SK-N-SH (cell line): ENCODE measurements around the gene GPR152. TPM values are rescaled to one million over a fixed set of nuclear protein-coding genes. Genes with fewer than 3 reads are reported as not detected.

Experiments used
- CTCF ChIA-PET: fragments of 300-600, 350-600 bp; formaldehyde crosslinking; extraction: SDS; loops from one replicate; lab custom pipeline; 2021; lab: Yijun Ruan, JAX
- POLR2A ChIA-PET: fragments of 350-600 bp; sonication (Branson Sonifier 250); formaldehyde crosslinking; extraction: SDS; loops from one replicate; lab custom pipeline; 2020; ENCODE audit warnings: antibody characterized with exemption, inconsistent platforms; lab: Yijun Ruan, JAX
- DNase-seq: peaks from one replicate; pipeline ENCODE4 v3.0.0; 2012
- H2AFZ ChIP-seq: fragments of 200-600 bp; sonication (generic); 2 replicates; pipeline ENCODE4 v1.8.1; 2016; ENCODE audit warnings: antibody characterized with exemption, mild to moderate bottlenecking, low read depth
- H3F3A ChIP-seq: fragments of 200-600 bp; sonication (generic); replicated peaks from 2 replicates; pipeline ENCODE3; 2016; ENCODE audit warnings: antibody characterized with exemption, mild to moderate bottlenecking; ENCODE audit not compliant: insufficient read depth
- H3K27ac ChIP-seq, 2 experiments: fragments of 200-500 bp in 1 of 2; fragments of 200-600 bp in 1 of 2; sonication (Bioruptor generic) in 1 of 2; sonication (generic), shearing (Covaris generic) in 1 of 2; 2 replicates each; pipeline versions ENCODE4 v1.5.1 to v1.6.1; 2014 to 2016; ENCODE audit warnings: low read depth in 2 of 2, inconsistent platforms in 1 of 2, low read length in 1 of 2, mild to moderate bottlenecking in 1 of 2, mixed read lengths in 1 of 2
- H3K27me3 ChIP-seq: fragments of 200-600 bp; sonication (generic), shearing (Covaris generic); 2 replicates; pipeline ENCODE4 v1.6.1; 2016; ENCODE audit warnings: mixed run types; ENCODE audit not compliant: insufficient read depth
- H3K36me3 ChIP-seq, 2 experiments: fragments of 200-500 bp in 1 of 2; fragments of 200-600 bp in 1 of 2; sonication (Bioruptor generic) in 1 of 2; sonication (generic) in 1 of 2; replicated peaks in 1 of 2; 2 replicates each; pipeline versions ENCODE3 to v1.5.1; 2014 to 2016; ENCODE audit warnings: low read length in 1 of 2, mild to moderate bottlenecking in 1 of 2; ENCODE audit not compliant: insufficient read depth in 2 of 2, control insufficient read depth in 1 of 2
- H3K4me1 ChIP-seq, 2 experiments: fragments of 200-500 bp in 1 of 2; fragments of 200-600 bp in 1 of 2; sonication (Bioruptor generic) in 1 of 2; sonication (generic), shearing (Covaris generic) in 1 of 2; 2 replicates each; pipeline versions ENCODE4 v1.5.1 to v1.6.1; 2014 to 2016; ENCODE audit warnings: low read depth in 1 of 2, low read length in 1 of 2, mixed run types in 1 of 2; ENCODE audit not compliant: insufficient read depth in 2 of 2, control insufficient read depth in 1 of 2
- H3K4me2 ChIP-seq: fragments of 200-600 bp; sonication (generic), shearing (Covaris generic); 2 replicates; pipeline ENCODE4 v1.6.1; 2017; ENCODE audit warnings: mixed run types
- H3K4me3 ChIP-seq, 2 experiments: fragments of 200-500 bp in 1 of 2; fragments of 200-600 bp in 1 of 2; sonication (Bioruptor generic) in 1 of 2; sonication (generic), shearing (Covaris generic) in 1 of 2; 2 replicates each; pipeline versions ENCODE4 v1.5.1 to v1.8.1; 2014 to 2016; ENCODE audit warnings: low read depth in 2 of 2, inconsistent platforms in 1 of 2, low read length in 1 of 2, mild to moderate bottlenecking in 1 of 2, mixed read lengths in 1 of 2, moderate library complexity in 1 of 2
- H3K79me2 ChIP-seq: fragments of 200-600 bp; sonication (generic); 2 replicates; pipeline ENCODE4 v1.8.1; 2017; ENCODE audit warnings: mild to moderate bottlenecking; ENCODE audit not compliant: insufficient read depth
- H3K9ac ChIP-seq: fragments of 200-600 bp; sonication (generic); 2 replicates; pipeline ENCODE4 v1.6.1; 2017; ENCODE audit warnings: mixed run types
- H3K9me2 ChIP-seq: fragments of 200-600 bp; sonication (generic); 2 replicates; pipeline ENCODE4 v1.6.1; 2017; ENCODE audit warnings: mixed run types
- H3K9me3 ChIP-seq: fragments of 200-600 bp; sonication (generic); 2 replicates; pipeline ENCODE4 v1.6.1; 2017; ENCODE audit warnings: mixed run types, mild to moderate bottlenecking, moderate library complexity
- H4K20me1 ChIP-seq: fragments of 200-600 bp; sonication (generic); 2 replicates; pipeline ENCODE4 v1.6.1; 2017; ENCODE audit warnings: mild to moderate bottlenecking, mixed run types; ENCODE audit not compliant: insufficient read depth
- CHD2 ChIP-seq: fragments of 150-350 bp; IDR thresholded peaks from 2 replicates; pipeline ENCODE4 v1.6.1; 2018; ENCODE audit warnings: low read length; ENCODE audit not compliant: partially characterized antibody
- EP300 ChIP-seq, 2 experiments: IDR thresholded peaks; 2 replicates each; pipeline versions ENCODE4 v1.4.0 to v1.6.1; 2012; ENCODE audit warnings: borderline replicate concordance in 1 of 2, low read depth in 1 of 2, low read length in 1 of 2
- FOXJ3 ChIP-seq: sonication (generic); formaldehyde crosslinking; IDR thresholded peaks from 2 replicates; pipeline ENCODE4 v1.5.1; 2020; ENCODE audit warnings: mild to moderate bottlenecking, missing genetic modification reagents
- FOXM1 ChIP-seq: IDR thresholded peaks from 2 replicates; pipeline ENCODE4 v1.4.0; 2012; ENCODE audit warnings: low read depth, mild to moderate bottlenecking
- GATA2 ChIP-seq: sonication (generic); formaldehyde crosslinking; IDR thresholded peaks from 2 replicates; pipeline ENCODE4 v1.5.0; 2020; ENCODE audit warnings: mild to moderate bottlenecking, missing genetic modification reagents
- JUND ChIP-seq: IDR thresholded peaks from 2 replicates; pipeline ENCODE4 v1.4.0; 2012
- MEF2A ChIP-seq: IDR thresholded peaks from 2 replicates; pipeline ENCODE4 v1.4.0; 2012; ENCODE audit warnings: low read depth, borderline replicate concordance
- NFIC ChIP-seq: IDR thresholded peaks from 2 replicates; pipeline ENCODE4 v1.4.0; 2012; ENCODE audit warnings: borderline replicate concordance
- NRF1 ChIP-seq: IDR thresholded peaks from 2 replicates; pipeline ENCODE4 v1.6.1; 2012; ENCODE audit warnings: low read depth, mild to moderate bottlenecking, low read length
- POLR2AphosphoS5 ChIP-seq: IDR thresholded peaks from 2 replicates; pipeline ENCODE4 v1.6.1; 2012; ENCODE audit warnings: low read depth, low read length
- RAD21 ChIP-seq: IDR thresholded peaks from 2 replicates; pipeline ENCODE4 v1.6.1; 2012; ENCODE audit warnings: mild to moderate bottlenecking, low read length
- SMC3 ChIP-seq: IDR thresholded peaks from 2 replicates; pipeline ENCODE4 v1.6.1; 2012; ENCODE audit warnings: low read depth, low read length, improper control_type of control experiment
- TCF12 ChIP-seq: IDR thresholded peaks from 2 replicates; pipeline ENCODE4 v1.4.0; 2012
- TEAD4 ChIP-seq: IDR thresholded peaks from 2 replicates; pipeline ENCODE4 v1.4.0; 2012; ENCODE audit warnings: mild to moderate bottlenecking, borderline replicate concordance; ENCODE audit not compliant: insufficient read depth
- whole genome bisulfite sequencing: methylation state at CpG from one replicate; pipeline ENCODE4 v1.1.6; 2017; ENCODE audit warnings: low lambda C conversion rate; 5-methylcytosine and 5-hydroxymethylcytosine counted together
- polyA plus RNA-seq, 3 experiments: library from polyadenylated mRNA; depleted of rRNA; stranded (reverse); fragments of >200 nt; gene quantifications; 2 replicates each; pipeline ENCODE4 v1.2.3, GENCODE V29; 2012
- TF ChIP-seq, protein P1 (sequence below): IDR thresholded peaks from 2 replicates; pipeline ENCODE4 v1.4.0; 2012; ENCODE audit warnings: low read depth, borderline replicate concordance
- TF ChIP-seq, protein P2 (sequence below): IDR thresholded peaks from 2 replicates; pipeline ENCODE4 v1.4.0; 2012; ENCODE audit warnings: low read depth
- TF ChIP-seq, protein P3 (sequence below): IDR thresholded peaks from 2 replicates; pipeline ENCODE4 v1.6.1; 2012; ENCODE audit warnings: mild to moderate bottlenecking, low read depth, low read length, moderate library complexity
- TF ChIP-seq, protein P4 (sequence below): fragments of 150-350 bp; IDR thresholded peaks from 2 replicates; pipeline ENCODE4 v1.6.1; 2016; ENCODE audit warnings: mild to moderate bottlenecking, low read depth, low read length
- TF ChIP-seq, protein P5 (sequence below): IDR thresholded peaks from 2 replicates; pipeline ENCODE4; 2012

The GPR152 gene
- polyA plus RNA-seq, 1 of the 3 experiments (the other 2 are of a cell fraction) = not detected

DNA sequence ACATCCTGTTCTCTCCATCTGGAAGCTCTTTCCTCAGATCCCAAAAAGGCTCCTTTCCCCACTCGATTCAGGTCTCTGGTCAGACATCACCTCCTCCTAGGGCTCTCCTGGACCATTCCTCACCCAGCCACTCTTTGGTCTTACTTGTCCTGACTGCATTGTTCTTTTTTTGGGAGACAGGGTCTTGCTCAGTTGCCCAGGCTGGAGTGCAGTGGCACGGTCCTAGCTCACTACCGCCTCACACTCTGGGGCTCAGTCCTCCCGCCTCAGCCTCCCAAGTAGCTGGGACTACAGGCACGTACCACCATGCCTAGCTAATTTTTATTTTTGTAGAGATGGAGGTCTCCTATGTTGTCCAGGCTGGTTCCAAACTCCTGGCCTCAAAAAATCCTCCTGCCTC, 7.0 kb downstream of the GPR152 start:
- H4K20me1 ChIP-seq = no peaks in the 10 kb centered on the region
- CTCF ChIA-PET = interaction anchor here (0.8 to 0.9 kb wide), 2 partner anchors 56 to 63 kb away, joined by 3 read pairs; no protein-coding TSS in a partner anchor
- H2AFZ ChIP-seq = no peak overlapping the region
- H3K27ac ChIP-seq = no peak overlapping the region
- no peak overlapping the region for H3K4me2 ChIP-seq
- no peaks in the 10 kb centered on the region for H3K9me3 ChIP-seq
- peaks cover 12% of the 10 kb centered on the region; the same call in 1 of the 2 replicates for H3K79me2 ChIP-seq
- H3K9me2 ChIP-seq = no peaks in the 10 kb centered on the region
- no peaks in the 10 kb centered on the region for H3K27me3 ChIP-seq
- 82% methylated on average over 5 of the region's 5 CpGs for WGBS
- peaks cover 0 to 12% of the 10 kb centered on the region in 2 experiments for H3K36me3 ChIP-seq
- no peaks in the 10 kb centered on the region for H3F3A ChIP-seq
- no peak for DNase-seq
- POLR2A ChIA-PET = no interaction called here
- H3K4me3 ChIP-seq = no peak overlapping the region
- no peak for TF ChIP-seq FOXJ3
- no peak for TF ChIP-seq MEF2A
- TF ChIP-seq NRF1 = no peak
- TF ChIP-seq, protein P1, sequence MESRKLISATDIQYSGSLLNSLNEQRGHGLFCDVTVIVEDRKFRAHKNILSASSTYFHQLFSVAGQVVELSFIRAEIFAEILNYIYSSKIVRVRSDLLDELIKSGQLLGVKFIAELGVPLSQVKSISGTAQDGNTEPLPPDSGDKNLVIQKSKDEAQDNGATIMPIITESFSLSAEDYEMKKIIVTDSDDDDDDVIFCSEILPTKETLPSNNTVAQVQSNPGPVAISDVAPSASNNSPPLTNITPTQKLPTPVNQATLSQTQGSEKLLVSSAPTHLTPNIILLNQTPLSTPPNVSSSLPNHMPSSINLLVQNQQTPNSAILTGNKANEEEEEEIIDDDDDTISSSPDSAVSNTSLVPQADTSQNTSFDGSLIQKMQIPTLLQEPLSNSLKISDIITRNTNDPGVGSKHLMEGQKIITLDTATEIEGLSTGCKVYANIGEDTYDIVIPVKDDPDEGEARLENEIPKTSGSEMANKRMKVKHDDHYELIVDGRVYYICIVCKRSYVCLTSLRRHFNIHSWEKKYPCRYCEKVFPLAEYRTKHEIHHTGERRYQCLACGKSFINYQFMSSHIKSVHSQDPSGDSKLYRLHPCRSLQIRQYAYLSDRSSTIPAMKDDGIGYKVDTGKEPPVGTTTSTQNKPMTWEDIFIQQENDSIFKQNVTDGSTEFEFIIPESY = no peak
- no peak for TF ChIP-seq FOXM1
- TF ChIP-seq SMC3 = no peak
- H3K9ac ChIP-seq = no peak overlapping the region
- peaks cover 4 to 11% of the 10 kb centered on the region in 2 experiments; a peak in 3 of 4 replicates for H3K4me1 ChIP-seq

DNA sequence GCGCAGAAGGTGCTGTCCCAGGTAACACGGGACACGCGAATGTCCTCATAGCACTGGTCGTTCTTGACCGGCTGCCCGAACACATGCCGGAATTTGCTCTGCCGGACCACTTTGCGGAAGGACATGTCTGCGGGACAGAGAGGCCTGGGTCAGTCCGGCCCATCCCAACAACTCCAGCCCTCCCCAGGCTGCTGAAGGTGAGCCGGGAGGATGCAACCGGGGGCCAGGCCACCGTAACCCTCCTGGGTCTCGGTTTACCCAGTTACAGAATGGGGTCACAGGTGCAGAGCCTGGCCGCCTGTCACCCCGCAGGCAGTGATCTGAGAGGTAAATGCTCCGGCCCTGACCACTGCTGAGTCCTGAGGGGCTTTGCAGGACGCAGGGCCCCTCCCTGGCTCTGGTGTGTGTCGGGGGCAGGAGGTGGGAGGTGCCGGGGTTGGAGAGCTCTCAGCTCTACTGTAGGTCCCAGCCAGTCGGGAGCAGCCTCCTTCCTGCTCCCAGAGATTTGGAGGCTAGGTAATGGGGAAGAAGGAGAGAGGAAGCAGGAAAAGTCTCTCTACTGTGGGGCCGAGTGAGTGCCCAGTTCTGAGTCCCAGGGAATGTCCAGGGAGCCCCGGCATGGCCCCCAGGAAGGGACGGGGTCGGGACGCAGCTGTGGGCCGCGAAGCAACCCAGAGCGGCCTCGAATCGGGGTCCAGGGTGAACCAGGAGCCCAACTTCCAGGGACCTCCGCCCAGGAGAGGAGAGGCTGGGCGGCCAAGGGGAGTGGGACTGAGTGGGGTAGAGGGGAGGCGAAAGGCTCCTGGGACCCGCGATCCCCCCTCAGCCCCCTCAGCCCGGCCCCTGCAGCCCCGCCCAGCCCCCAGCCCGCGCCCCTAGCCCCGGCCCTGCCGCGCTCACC, 9.8 kb downstream of the GPR152 start:
- Histone ChIP-seq H4K20me1 (no peaks in the 10 kb centered on the region), H3K9me3 (no peaks in the 10 kb centered on the region), H3K4me2 (peak overlapping the region; percentile 95), H3K9me2 (no peaks in the 10 kb centered on the region), H3K4me3 (peak overlapping the region; percentile 80 to 83), H3F3A (no peaks in the 10 kb centered on the region), H3K27ac (peak overlapping the region; percentile 44 to 51), H3K9ac (peak overlapping the region; percentile 80), H3K79me2 (peaks cover 12% of the 10 kb centered on the region; the same call in 1 of the 2 replicates), H3K36me3 (peaks cover 0 to 25% of the 10 kb centered on the region in 2 experiments), H3K4me1 (peaks cover 4 to 11% of the 10 kb centered on the region in 2 experiments; a peak in 3 of 4 replicates), H3K27me3 (no peaks in the 10 kb centered on the region), H2AFZ (no peak overlapping the region)
- DNase-seq = no peak
- ChIA-PET POLR2A (no interaction called here), CTCF (no interaction called here)
- 18% methylated on average over 17 of the region's 45 CpGs for WGBS
- no peak for TF ChIP-seq RAD21
- TF ChIP-seq, protein P2, sequence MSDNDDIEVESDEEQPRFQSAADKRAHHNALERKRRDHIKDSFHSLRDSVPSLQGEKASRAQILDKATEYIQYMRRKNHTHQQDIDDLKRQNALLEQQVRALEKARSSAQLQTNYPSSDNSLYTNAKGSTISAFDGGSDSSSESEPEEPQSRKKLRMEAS = no peak
- TF ChIP-seq JUND = no peak
- no peak for TF ChIP-seq EP300 (IDR thresholded peaks at IDR 0.05; ENCODE audit: borderline replicate concordance in 1 of 2, low read depth in 1 of 2, low read length in 1 of 2)
- no peak for TF ChIP-seq TEAD4
- no peak for TF ChIP-seq NFIC
- TF ChIP-seq, protein P3, sequence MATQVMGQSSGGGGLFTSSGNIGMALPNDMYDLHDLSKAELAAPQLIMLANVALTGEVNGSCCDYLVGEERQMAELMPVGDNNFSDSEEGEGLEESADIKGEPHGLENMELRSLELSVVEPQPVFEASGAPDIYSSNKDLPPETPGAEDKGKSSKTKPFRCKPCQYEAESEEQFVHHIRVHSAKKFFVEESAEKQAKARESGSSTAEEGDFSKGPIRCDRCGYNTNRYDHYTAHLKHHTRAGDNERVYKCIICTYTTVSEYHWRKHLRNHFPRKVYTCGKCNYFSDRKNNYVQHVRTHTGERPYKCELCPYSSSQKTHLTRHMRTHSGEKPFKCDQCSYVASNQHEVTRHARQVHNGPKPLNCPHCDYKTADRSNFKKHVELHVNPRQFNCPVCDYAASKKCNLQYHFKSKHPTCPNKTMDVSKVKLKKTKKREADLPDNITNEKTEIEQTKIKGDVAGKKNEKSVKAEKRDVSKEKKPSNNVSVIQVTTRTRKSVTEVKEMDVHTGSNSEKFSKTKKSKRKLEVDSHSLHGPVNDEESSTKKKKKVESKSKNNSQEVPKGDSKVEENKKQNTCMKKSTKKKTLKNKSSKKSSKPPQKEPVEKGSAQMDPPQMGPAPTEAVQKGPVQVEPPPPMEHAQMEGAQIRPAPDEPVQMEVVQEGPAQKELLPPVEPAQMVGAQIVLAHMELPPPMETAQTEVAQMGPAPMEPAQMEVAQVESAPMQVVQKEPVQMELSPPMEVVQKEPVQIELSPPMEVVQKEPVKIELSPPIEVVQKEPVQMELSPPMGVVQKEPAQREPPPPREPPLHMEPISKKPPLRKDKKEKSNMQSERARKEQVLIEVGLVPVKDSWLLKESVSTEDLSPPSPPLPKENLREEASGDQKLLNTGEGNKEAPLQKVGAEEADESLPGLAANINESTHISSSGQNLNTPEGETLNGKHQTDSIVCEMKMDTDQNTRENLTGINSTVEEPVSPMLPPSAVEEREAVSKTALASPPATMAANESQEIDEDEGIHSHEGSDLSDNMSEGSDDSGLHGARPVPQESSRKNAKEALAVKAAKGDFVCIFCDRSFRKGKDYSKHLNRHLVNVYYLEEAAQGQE = no peak
- no peak for TF ChIP-seq FOXM1
- TF ChIP-seq POLR2AphosphoS5 = no peak
- no peak for TF ChIP-seq MEF2A
- TF ChIP-seq CHD2 = no peak
- TF ChIP-seq TCF12 = no peak
- TF ChIP-seq, protein P4, sequence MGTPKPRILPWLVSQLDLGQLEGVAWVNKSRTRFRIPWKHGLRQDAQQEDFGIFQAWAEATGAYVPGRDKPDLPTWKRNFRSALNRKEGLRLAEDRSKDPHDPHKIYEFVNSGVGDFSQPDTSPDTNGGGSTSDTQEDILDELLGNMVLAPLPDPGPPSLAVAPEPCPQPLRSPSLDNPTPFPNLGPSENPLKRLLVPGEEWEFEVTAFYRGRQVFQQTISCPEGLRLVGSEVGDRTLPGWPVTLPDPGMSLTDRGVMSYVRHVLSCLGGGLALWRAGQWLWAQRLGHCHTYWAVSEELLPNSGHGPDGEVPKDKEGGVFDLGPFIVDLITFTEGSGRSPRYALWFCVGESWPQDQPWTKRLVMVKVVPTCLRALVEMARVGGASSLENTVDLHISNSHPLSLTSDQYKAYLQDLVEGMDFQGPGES = no peak
- no peak for TF ChIP-seq GATA2 (CRISPR knock-in tag)
- TF ChIP-seq, protein P5, sequence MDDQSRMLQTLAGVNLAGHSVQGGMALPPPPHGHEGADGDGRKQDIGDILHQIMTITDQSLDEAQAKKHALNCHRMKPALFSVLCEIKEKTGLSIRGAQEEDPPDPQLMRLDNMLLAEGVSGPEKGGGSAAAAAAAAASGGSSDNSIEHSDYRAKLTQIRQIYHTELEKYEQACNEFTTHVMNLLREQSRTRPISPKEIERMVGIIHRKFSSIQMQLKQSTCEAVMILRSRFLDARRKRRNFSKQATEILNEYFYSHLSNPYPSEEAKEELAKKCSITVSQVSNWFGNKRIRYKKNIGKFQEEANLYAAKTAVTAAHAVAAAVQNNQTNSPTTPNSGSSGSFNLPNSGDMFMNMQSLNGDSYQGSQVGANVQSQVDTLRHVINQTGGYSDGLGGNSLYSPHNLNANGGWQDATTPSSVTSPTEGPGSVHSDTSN = no peak
